ENCODE results near the gene NTN1. TPM values are rescaled to one million over a fixed set of nuclear protein-coding genes. Genes with fewer than 3 reads are reported as not detected.

The NTN1 gene
- total RNA-seq, 1 experiment from 2014 or later, result 14.5 TPM

DNA sequence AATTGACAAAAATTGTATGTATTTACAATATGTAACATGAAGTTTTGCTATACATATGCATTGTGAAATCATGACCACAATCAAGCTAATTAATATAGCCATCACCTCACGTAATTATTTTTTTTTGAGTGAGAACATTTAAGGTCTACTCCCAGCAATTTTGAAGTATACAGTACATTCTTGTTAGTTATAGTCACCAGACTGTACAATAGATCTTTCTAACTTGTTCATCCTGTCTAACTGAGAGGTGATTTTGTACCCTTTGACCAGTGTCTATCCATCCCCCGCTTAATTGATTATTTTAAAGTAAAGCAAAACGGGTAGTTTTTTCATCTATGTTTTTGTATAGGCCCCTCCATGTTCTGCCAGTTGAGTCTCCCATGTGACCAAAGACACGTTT, 30.3 kb downstream of the NTN1 start:
- no peaks in the 10 kb centered on the region for H3K36me3 ChIP-seq (ENCODE audit: control insufficient read depth, insufficient read depth, low read length)
- no peak for DNase-seq (ENCODE audit: low read depth, low spot score)
- peaks cover 6% of the 10 kb centered on the region; the same call in 1 of the 2 replicates for H3K4me1 ChIP-seq (ENCODE audit: control insufficient read depth, insufficient read depth, low read length)
- in situ Hi-C loops (cut with HindIII; ENCODE audit: low pct_unique_long_range_greater_than_20kb, low sequenced_read_pairs) (no loop called here), intact Hi-C loops (cut with micrococcal nuclease; ENCODE audit: unreplicated experiment) (no loop called here)
- ATAC-seq, result no peak
- H3K9me3 ChIP-seq (ENCODE audit: control insufficient read depth, insufficient read depth, low read depth, low read length), result no peaks in the 10 kb centered on the region
- peak overlapping the region; percentile 10; the same call in 1 of the 2 replicates for H3K27ac ChIP-seq (ENCODE audit: low read length)
- no peak overlapping the region for H3K4me3 ChIP-seq (ENCODE audit: low read depth in 2 of 2, low read length in 2 of 2)
- no TSS peak for BruUV-seq (replicated peaks)
- ChIA-PET CTCF (no interaction called here), POLR2A (no interaction called here)
- H3K27me3 ChIP-seq (ENCODE audit: control insufficient read depth, insufficient read depth, low read length), result no peaks in the 10 kb centered on the region
- TF ChIP-seq POLR2AphosphoS5 (IDR thresholded peaks at IDR 0.05; ENCODE audit: low read depth, low read length) (no peak), SIN3A (IDR thresholded peaks at IDR 0.05; ENCODE audit: borderline replicate concordance, insufficient read depth, low read depth, low read length) (no peak), TCF7L2 (IDR thresholded peaks at IDR 0.05; ENCODE audit: low read depth, low read length) (no peak)
- TF ChIP-seq, protein P1, sequence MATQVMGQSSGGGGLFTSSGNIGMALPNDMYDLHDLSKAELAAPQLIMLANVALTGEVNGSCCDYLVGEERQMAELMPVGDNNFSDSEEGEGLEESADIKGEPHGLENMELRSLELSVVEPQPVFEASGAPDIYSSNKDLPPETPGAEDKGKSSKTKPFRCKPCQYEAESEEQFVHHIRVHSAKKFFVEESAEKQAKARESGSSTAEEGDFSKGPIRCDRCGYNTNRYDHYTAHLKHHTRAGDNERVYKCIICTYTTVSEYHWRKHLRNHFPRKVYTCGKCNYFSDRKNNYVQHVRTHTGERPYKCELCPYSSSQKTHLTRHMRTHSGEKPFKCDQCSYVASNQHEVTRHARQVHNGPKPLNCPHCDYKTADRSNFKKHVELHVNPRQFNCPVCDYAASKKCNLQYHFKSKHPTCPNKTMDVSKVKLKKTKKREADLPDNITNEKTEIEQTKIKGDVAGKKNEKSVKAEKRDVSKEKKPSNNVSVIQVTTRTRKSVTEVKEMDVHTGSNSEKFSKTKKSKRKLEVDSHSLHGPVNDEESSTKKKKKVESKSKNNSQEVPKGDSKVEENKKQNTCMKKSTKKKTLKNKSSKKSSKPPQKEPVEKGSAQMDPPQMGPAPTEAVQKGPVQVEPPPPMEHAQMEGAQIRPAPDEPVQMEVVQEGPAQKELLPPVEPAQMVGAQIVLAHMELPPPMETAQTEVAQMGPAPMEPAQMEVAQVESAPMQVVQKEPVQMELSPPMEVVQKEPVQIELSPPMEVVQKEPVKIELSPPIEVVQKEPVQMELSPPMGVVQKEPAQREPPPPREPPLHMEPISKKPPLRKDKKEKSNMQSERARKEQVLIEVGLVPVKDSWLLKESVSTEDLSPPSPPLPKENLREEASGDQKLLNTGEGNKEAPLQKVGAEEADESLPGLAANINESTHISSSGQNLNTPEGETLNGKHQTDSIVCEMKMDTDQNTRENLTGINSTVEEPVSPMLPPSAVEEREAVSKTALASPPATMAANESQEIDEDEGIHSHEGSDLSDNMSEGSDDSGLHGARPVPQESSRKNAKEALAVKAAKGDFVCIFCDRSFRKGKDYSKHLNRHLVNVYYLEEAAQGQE (IDR thresholded peaks at IDR 0.05; ENCODE audit: insufficient read depth in 1 of 2, low read depth in 2 of 2, low read length in 1 of 2), result no peak
- TF ChIP-seq, protein P2, sequence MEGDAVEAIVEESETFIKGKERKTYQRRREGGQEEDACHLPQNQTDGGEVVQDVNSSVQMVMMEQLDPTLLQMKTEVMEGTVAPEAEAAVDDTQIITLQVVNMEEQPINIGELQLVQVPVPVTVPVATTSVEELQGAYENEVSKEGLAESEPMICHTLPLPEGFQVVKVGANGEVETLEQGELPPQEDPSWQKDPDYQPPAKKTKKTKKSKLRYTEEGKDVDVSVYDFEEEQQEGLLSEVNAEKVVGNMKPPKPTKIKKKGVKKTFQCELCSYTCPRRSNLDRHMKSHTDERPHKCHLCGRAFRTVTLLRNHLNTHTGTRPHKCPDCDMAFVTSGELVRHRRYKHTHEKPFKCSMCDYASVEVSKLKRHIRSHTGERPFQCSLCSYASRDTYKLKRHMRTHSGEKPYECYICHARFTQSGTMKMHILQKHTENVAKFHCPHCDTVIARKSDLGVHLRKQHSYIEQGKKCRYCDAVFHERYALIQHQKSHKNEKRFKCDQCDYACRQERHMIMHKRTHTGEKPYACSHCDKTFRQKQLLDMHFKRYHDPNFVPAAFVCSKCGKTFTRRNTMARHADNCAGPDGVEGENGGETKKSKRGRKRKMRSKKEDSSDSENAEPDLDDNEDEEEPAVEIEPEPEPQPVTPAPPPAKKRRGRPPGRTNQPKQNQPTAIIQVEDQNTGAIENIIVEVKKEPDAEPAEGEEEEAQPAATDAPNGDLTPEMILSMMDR (IDR thresholded peaks at IDR 0.05), result no peak

DNA sequence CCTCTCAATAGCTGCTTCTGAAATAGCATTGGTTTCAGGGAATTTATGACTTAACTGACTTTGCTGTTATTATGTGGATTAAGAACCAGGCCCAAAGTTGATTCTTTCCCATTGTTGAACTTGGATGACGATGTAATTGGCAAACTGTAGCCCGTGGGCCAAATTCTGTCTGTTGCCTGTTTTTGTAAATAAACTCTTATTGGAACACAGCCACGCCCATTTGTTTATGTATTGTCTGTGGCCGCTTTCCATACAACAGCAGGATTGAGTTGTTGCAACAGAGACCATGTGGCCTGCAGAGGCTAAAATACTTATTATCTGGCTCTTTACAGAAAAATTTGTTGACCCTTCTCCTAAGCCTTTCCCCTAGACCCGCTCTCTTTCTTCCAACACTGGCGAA, 31.6 kb downstream of the NTN1 start:
- ChIA-PET CTCF (no interaction called here), POLR2A (no interaction called here)
- no peak for TF ChIP-seq POLR2AphosphoS5 (IDR thresholded peaks at IDR 0.05; ENCODE audit: low read depth, low read length)
- TF ChIP-seq, protein P1 (IDR thresholded peaks at IDR 0.05; ENCODE audit: insufficient read depth in 1 of 2, low read depth in 2 of 2, low read length in 1 of 2), result no peak
- no peak for TF ChIP-seq SIN3A (IDR thresholded peaks at IDR 0.05; ENCODE audit: borderline replicate concordance, insufficient read depth, low read depth, low read length)
- TF ChIP-seq, protein P2 (IDR thresholded peaks at IDR 0.05), result no peak
- no peak for TF ChIP-seq TCF7L2 (IDR thresholded peaks at IDR 0.05; ENCODE audit: low read depth, low read length)
- Histone ChIP-seq H3K9me3 (ENCODE audit: control insufficient read depth, insufficient read depth, low read depth, low read length) (no peaks in the 10 kb centered on the region), H3K36me3 (ENCODE audit: control insufficient read depth, insufficient read depth, low read length) (no peaks in the 10 kb centered on the region), H3K27ac (ENCODE audit: low read length) (no peak overlapping the region), H3K27me3 (ENCODE audit: control insufficient read depth, insufficient read depth, low read length) (no peaks in the 10 kb centered on the region), H3K4me1 (ENCODE audit: control insufficient read depth, insufficient read depth, low read length) (peaks cover 10% of the 10 kb centered on the region; the same call in 1 of the 2 replicates), H3K4me3 (ENCODE audit: low read depth in 2 of 2, low read length in 2 of 2) (no peak overlapping the region)
- ATAC-seq (no peak), DNase-seq (ENCODE audit: low read depth, low spot score) (no peak)
- in situ Hi-C loops (cut with HindIII; ENCODE audit: low pct_unique_long_range_greater_than_20kb, low sequenced_read_pairs) (no loop called here), intact Hi-C loops (cut with micrococcal nuclease; ENCODE audit: unreplicated experiment) (no loop called here)
- BruUV-seq (replicated peaks), result no TSS peak
